Measurements from ENCODE around the gene TNS1.

DNA sequence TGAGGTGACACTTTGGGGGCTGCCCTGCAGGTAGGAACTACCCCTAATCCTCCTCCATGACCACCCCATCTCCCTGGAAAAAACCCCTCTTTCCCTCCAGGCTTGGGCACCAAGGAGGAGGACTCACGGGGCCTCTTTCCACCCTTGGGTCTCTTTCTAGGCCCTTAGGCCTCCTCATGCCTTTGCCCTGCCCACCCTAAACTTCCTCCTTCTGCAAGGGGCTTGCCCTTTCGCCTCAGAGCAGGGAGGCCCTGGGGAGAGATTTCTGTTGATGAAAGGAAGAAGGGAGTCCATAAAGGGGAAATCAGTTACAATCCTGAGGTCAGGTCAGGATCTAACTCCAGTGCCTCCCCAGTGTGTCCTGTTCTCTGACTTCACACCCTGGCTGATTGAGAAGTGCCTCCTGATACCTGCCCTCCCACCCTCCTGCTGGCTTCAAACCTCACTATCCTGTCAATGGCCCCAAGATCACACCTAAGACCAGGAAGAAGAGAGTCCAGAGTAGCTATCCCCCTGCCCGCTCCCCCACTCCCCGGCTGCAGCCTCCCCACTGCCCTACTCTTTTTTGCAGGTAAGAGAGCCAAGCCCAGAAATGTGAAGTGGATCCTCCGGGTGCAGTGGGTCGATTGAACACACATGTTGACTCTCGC is 16.7 kb upstream of the TNS1 start:
- TF ChIP-seq, protein P1, sequence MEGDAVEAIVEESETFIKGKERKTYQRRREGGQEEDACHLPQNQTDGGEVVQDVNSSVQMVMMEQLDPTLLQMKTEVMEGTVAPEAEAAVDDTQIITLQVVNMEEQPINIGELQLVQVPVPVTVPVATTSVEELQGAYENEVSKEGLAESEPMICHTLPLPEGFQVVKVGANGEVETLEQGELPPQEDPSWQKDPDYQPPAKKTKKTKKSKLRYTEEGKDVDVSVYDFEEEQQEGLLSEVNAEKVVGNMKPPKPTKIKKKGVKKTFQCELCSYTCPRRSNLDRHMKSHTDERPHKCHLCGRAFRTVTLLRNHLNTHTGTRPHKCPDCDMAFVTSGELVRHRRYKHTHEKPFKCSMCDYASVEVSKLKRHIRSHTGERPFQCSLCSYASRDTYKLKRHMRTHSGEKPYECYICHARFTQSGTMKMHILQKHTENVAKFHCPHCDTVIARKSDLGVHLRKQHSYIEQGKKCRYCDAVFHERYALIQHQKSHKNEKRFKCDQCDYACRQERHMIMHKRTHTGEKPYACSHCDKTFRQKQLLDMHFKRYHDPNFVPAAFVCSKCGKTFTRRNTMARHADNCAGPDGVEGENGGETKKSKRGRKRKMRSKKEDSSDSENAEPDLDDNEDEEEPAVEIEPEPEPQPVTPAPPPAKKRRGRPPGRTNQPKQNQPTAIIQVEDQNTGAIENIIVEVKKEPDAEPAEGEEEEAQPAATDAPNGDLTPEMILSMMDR (IDR thresholded peaks at IDR 0.05) = no peak
- TF ChIP-seq POLR2A (IDR thresholded peaks at IDR 0.05) (no peak), EP300 (IDR thresholded peaks at IDR 0.05) (no peak)

Measured in tibial nerve (tissue), 4 donors.